IMR-90 (cell line): ENCODE data around the gene LCNL1.

Source experiments
- CHD1 ChIP-seq: IDR thresholded peaks from 2 replicates; pipeline ENCODE4 v1.6.1; 2012; ENCODE audit warnings: low read depth, low read length, improper control_type of control experiment
- RAD21 ChIP-seq: IDR thresholded peaks from 2 replicates; pipeline ENCODE4 v1.6.1; 2012; ENCODE audit warnings: low read length, improper control_type of control experiment
- TF ChIP-seq, protein P1 (sequence below): conservative IDR thresholded peaks from 2 replicates; pipeline ENCODE4 v1.5.1; 2012; ENCODE audit warnings: mild to moderate bottlenecking, low read depth, low read length, improper control_type of control experiment

DNA sequence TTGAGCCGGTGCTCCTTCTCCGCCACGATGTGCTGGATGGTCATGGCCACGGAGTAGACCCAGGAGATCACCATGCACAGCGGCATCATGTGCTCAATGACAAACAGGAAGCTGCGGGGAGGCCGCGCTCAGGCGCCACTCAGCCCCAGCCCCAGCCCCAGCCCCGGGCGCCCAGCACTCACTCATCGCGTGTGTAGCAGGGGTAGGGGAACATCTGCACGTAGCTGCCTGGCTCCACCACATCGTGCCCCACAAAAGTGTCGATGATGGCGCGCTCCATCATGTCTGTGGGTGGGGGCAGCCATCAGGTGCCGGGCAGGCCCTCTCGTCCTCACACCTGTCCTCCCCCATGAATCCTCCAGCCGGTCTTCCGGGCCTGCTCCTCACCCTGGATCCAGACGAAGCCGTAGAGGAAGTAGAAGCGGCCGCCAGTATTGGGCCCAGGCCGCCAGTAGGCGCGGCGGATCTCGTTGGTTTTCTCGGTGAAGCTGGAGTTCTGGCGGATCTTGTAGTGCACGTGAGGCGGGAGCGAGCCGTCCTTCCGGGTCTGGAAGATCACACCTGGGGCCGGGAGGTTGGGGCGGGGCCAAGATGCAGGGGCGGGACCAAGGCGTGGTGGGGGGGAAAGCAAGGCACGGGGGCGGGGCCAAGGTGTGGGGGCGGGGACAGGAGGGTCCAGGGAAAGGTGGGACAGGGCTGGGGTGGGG, 35.2 kb downstream of the LCNL1 start:
- TF ChIP-seq, protein P1, sequence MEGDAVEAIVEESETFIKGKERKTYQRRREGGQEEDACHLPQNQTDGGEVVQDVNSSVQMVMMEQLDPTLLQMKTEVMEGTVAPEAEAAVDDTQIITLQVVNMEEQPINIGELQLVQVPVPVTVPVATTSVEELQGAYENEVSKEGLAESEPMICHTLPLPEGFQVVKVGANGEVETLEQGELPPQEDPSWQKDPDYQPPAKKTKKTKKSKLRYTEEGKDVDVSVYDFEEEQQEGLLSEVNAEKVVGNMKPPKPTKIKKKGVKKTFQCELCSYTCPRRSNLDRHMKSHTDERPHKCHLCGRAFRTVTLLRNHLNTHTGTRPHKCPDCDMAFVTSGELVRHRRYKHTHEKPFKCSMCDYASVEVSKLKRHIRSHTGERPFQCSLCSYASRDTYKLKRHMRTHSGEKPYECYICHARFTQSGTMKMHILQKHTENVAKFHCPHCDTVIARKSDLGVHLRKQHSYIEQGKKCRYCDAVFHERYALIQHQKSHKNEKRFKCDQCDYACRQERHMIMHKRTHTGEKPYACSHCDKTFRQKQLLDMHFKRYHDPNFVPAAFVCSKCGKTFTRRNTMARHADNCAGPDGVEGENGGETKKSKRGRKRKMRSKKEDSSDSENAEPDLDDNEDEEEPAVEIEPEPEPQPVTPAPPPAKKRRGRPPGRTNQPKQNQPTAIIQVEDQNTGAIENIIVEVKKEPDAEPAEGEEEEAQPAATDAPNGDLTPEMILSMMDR = no peak
- TF ChIP-seq CHD1 = no peak
- TF ChIP-seq RAD21 = no peak
